ENCODE results near the gene MED25. TPM values are rescaled to one million over a fixed set of nuclear protein-coding genes. Genes with fewer than 3 reads are reported as not detected.

Gene MED25
- total and polyA plus RNA-seq, 2 of the 8 experiments (the other 6 are each of a cell fraction or from before 2014, with no cell fraction given): 21.6 to 71.4 TPM

DNA sequence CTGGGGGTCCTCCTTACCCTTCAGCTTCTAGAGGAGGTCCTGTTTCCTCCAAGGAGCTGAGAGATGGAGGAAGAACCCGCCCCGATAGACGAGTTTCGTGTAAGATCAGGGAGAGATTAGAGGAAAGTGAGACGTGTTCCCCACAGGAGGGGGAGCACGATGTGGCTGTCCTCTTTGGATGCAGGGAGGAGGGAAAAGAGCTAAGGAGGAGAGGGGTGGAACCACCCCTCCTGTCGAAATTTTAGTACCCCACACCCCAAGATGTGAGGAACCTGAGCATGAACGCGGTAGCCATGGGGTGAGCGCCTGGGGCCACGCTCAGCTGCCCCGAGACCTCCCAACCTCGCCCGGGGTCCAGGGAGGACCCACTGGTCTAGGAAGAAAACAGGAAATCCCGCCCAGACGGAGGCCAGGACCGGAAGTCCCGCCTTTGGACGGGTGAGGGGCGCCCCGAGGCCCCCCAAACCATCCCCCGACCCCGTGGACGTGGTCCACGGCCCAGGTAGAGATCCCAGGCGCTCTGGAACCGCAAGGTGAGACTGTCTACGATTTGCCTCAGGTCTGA lies 57.9 kb downstream of the MED25 start (continued):
- TF ChIP-seq MAFK (IDR thresholded peaks at IDR 0.05; ENCODE audit: low read depth, low read length) (no peak), SP2 (IDR thresholded peaks at IDR 0.05; ENCODE audit: low read length) (peak; percentile 46; the same call in 1 of the 2 replicates), BACH1 (IDR thresholded peaks at IDR 0.05; ENCODE audit: low read length) (no peak), SAP30 (IDR thresholded peaks at IDR 0.05; ENCODE audit: insufficient read depth, insufficient replicate concordance, low read length) (no peak), RAD21 (IDR thresholded peaks at IDR 0.05 in 1 of 2, conservative IDR thresholded peaks at IDR 0.05 in 1 of 2; ENCODE audit: low read depth in 2 of 2, low read length in 2 of 2) (no peak)
